Measurements from ENCODE around the gene LSM3. TPM values are rescaled to one million over a fixed set of nuclear protein-coding genes. Genes with fewer than 3 reads are reported as not detected.

Gene LSM3
- total RNA-seq, 1 experiment from 2014 or later, result 49.4 TPM

GRCh38 chr3:14157951-14158350, 20.7 kb upstream of the LSM3 start:
- DNase-seq (ENCODE audit: low spot score), result no peak

- no peak for DNase-seq (ENCODE audit: low spot score)
These were observed 20.2 kb upstream of the LSM3 start for GRCh38 chr3:14158370-14158769.

GRCh38 chr3:14159426-14159825, 19.2 kb upstream of the LSM3 start:
- DNase-seq (ENCODE audit: low spot score), result no peak

GRCh38 chr3:14161282-14161681, 17.3 kb upstream of the LSM3 start:
- no peak for DNase-seq (ENCODE audit: low spot score)

GRCh38 chr3:14162178-14162577, 16.4 kb upstream of the LSM3 start:
- no peak for DNase-seq (ENCODE audit: low spot score)

- DNase-seq (ENCODE audit: low spot score), result no peak
These were observed 11.6 kb upstream of the LSM3 start for GRCh38 chr3:14166877-14167603.

- DNase-seq (ENCODE audit: low spot score), result no peak
These were observed 9.2 kb upstream of the LSM3 start for GRCh38 chr3:14169435-14169834.

GRCh38 chr3:14169871-14170270, 8.7 kb upstream of the LSM3 start:
- DNase-seq (ENCODE audit: low spot score), result no peak

GRCh38 chr3:14170531-14171159, 8.0 kb upstream of the LSM3 start:
- peak; percentile 10 for DNase-seq (ENCODE audit: low spot score)

GRCh38 chr3:14172496-14172895, 6.1 kb upstream of the LSM3 start:
- DNase-seq (ENCODE audit: low spot score), result no peak

GRCh38 chr3:14174483-14174882, 4.1 kb upstream of the LSM3 start:
- DNase-seq (ENCODE audit: low spot score), result no peak

- peak; percentile 41 for DNase-seq (ENCODE audit: low spot score)
These were observed 3.1 kb upstream of the LSM3 start for GRCh38 chr3:14175383-14176037.

- peak; percentile 38 for DNase-seq (ENCODE audit: low spot score)
These were observed 904 bp upstream of the LSM3 start for GRCh38 chr3:14177580-14178246.

GRCh38 chr3:14179114-14179465, 473 bp downstream of the LSM3 start:
- DNase-seq (ENCODE audit: low spot score), result no peak

GRCh38 chr3:14179795-14180194, 1.2 kb downstream of the LSM3 start:
- DNase-seq (ENCODE audit: low spot score), result no peak

GRCh38 chr3:14181253-14181652, 2.6 kb downstream of the LSM3 start:
- no peak for DNase-seq (ENCODE audit: low spot score)

- DNase-seq (ENCODE audit: low spot score), result no peak
These were observed 4.5 kb downstream of the LSM3 start for GRCh38 chr3:14183015-14183577.

GRCh38 chr3:14186854-14187458, 8.3 kb downstream of the LSM3 start:
- DNase-seq (ENCODE audit: low spot score), result no peak

- DNase-seq (ENCODE audit: low spot score), result no peak
These were observed 9.6 kb downstream of the LSM3 start for GRCh38 chr3:14188041-14188754.

- no peak for DNase-seq (ENCODE audit: low spot score)
These were observed 16.2 kb downstream of the LSM3 start for GRCh38 chr3:14194865-14195264.

GRCh38 chr3:14199641-14200040, 21.0 kb downstream of the LSM3 start:
- no peak for DNase-seq (ENCODE audit: low spot score)
